A549 (cell line): ENCODE results near the gene TEX29.

Source experiments
- BCL3 ChIP-seq: fragments of >200 bp; sonication (Bioruptor Twin); formaldehyde crosslinking; IDR thresholded peaks from 3 replicates; pipeline ENCODE4 v1.6.1; 2016
- BHLHE40 ChIP-seq: IDR thresholded peaks from 2 replicates; pipeline ENCODE4 v1.6.1; 2012; ENCODE audit warnings: low read depth, low read length, inconsistent platforms
- CEBPB ChIP-seq, 2 experiments: fragments of >200 bp in 1 of 2; sonication (Bioruptor Twin) in 1 of 2; formaldehyde crosslinking in 1 of 2; IDR thresholded peaks; 2 replicates each; pipeline ENCODE4 v1.6.1; 2012 to 2016
- CHD2 ChIP-seq: fragments of 150-350 bp; IDR thresholded peaks from 2 replicates; pipeline ENCODE4 v1.6.1; 2014; ENCODE audit warnings: low read length; ENCODE audit not compliant: partially characterized antibody
- CHD4 ChIP-seq: fragments of 200-600 bp; sonication (generic); IDR thresholded peaks from 2 replicates; pipeline ENCODE4 v1.6.1; 2016; ENCODE audit warnings: antibody characterized with exemption, mild to moderate bottlenecking, borderline replicate concordance
- CTCF ChIP-seq: fragments of >200 bp; sonication (Bioruptor Twin); formaldehyde crosslinking; IDR thresholded peaks from 3 replicates; pipeline ENCODE4 v1.5.1; 2016
- EP300 ChIP-seq, 2 experiments: fragments of >200 bp; sonication (Bioruptor Twin); formaldehyde crosslinking; IDR thresholded peaks; 2 replicates in 1 of 2; 3 replicates in 1 of 2; pipeline ENCODE4 v1.6.1; 2016 to 2017
- MAFK ChIP-seq: fragments of 450-650 bp; IDR thresholded peaks from 2 replicates; pipeline ENCODE4 v1.6.1; 2014; ENCODE audit not compliant: partially characterized antibody
- PBX3 ChIP-seq: IDR thresholded peaks from 2 replicates; pipeline ENCODE4 v1.6.1; 2012
- POLR2A ChIP-seq: IDR thresholded peaks from 2 replicates; pipeline ENCODE4 v1.6.1; 2012; ENCODE audit warnings: mild to moderate bottlenecking, low read length
- RFX5 ChIP-seq: fragments of 450-650 bp; IDR thresholded peaks from 2 replicates; pipeline ENCODE4 v1.7.1; 2014; ENCODE audit warnings: antibody characterized with exemption, mild to moderate bottlenecking, moderate library complexity
- USF2 ChIP-seq: fragments of 450-650 bp; IDR thresholded peaks from 2 replicates; pipeline ENCODE4 v1.6.1; 2014; ENCODE audit warnings: antibody characterized with exemption
- ZFP36 ChIP-seq: fragments of 450-650 bp; IDR thresholded peaks from 2 replicates; pipeline ENCODE4 v1.6.1; 2014; ENCODE audit warnings: borderline replicate concordance; ENCODE audit not compliant: partially characterized antibody

GRCh38 chr13:111284565-111284964 lies 35.9 kb upstream of the TEX29 start:
- TF ChIP-seq POLR2A (no peak), ZFP36 (no peak), CTCF (no peak), USF2 (no peak), CHD2 (no peak), MAFK (no peak), CEBPB (IDR thresholded peaks at IDR 0.05) (no peak), BHLHE40 (no peak), PBX3 (no peak), CHD4 (no peak), EP300 (IDR thresholded peaks at IDR 0.05) (no peak), BCL3 (no peak), RFX5 (no peak)
